Aorta (tissue), 5 donors: ENCODE data around the gene FZD1. TPM values are rescaled to one million over a fixed set of nuclear protein-coding genes. Genes with fewer than 3 reads are reported as not detected.

Experiments
- ATAC-seq: fragments of 200-7000 bp; cut with Tn5 transposase; one replicate; pipeline ENCODE4 v1.9.1; 2022; ENCODE audit warnings: moderate library complexity; ENCODE audit not compliant: low FRiP score
- DNase-seq, 2 donors: peaks; one replicate each; pipeline ENCODE4 v3.0.0-alpha.2; 2020
- H3K27ac ChIP-seq, 2 donors: one replicate each; pipeline ENCODE4 v1.5.1; 2013; ENCODE audit warnings: low read length in 2 of 2, mild to moderate bottlenecking in 2 of 2, moderate library complexity in 2 of 2, control low read depth in 1 of 2, inconsistent platforms in 1 of 2, low read depth in 1 of 2
- H3K27me3 ChIP-seq, 2 donors: one replicate each; pipeline ENCODE4 v1.6.1; 2013; ENCODE audit warnings: control low read depth in 1 of 2, low read length in 1 of 2, mild to moderate bottlenecking in 1 of 2, moderate library complexity in 1 of 2; ENCODE audit not compliant: insufficient read depth in 2 of 2, control insufficient read depth in 1 of 2
- H3K36me3 ChIP-seq, 2 donors: one replicate each; pipeline ENCODE4 v1.6.1; 2013; ENCODE audit warnings: control low read depth in 1 of 2, low read length in 1 of 2, mild to moderate bottlenecking in 1 of 2; ENCODE audit not compliant: insufficient read depth in 2 of 2, control insufficient read depth in 1 of 2
- H3K4me1 ChIP-seq, 2 donors: one replicate each; pipeline ENCODE4 v1.6.1; 2013; ENCODE audit warnings: low read length in 2 of 2, control low read depth in 1 of 2, mild to moderate bottlenecking in 1 of 2, moderate library complexity in 1 of 2; ENCODE audit not compliant: insufficient read depth in 2 of 2, control insufficient read depth in 1 of 2
- H3K4me3 ChIP-seq, 2 donors: one replicate each; pipeline ENCODE4 v1.5.1; 2013; ENCODE audit warnings: low read length in 2 of 2, control low read depth in 1 of 2, mild to moderate bottlenecking in 1 of 2
- H3K9me3 ChIP-seq: one replicate; pipeline ENCODE4 v1.6.1; 2013; ENCODE audit warnings: mild to moderate bottlenecking, low read length; ENCODE audit not compliant: control insufficient read depth
- WGBS, 2 donors: extraction: QIAGEN DNeasy Blood & Tissue Kit; methylation state at CpG; one replicate each; pipeline ENCODE4 v1.1.7; 2013; 5-methylcytosine and 5-hydroxymethylcytosine counted together
- intact Hi-C, 2 donors: fragments of 100-400 bp; cut with DNase I; formaldehyde crosslinking; loops; one replicate each; pipeline versions ENCODE4 v1.14.2 to v1.15.0; 2022
- long read RNA-seq, 2 donors: library from polyadenylated mRNA; unstranded; transcript quantifications; one replicate each; pipeline ENCODE4 v2.0.0, GENCODE V29; 2020 to 2021
- polyA plus RNA-seq, 2 donors: library from polyadenylated mRNA; stranded (reverse); fragments of 200-250 nt; gene quantifications; one replicate each; pipeline ENCODE4 v1.2.3, GENCODE V29; 2013
- total RNA-seq, 2 donors: library from RNA; stranded (reverse); fragmentation: NEBNext Ultra II Directional; extraction: Animal tissue kit (Norgen Biotek cat#: 25700); gene quantifications; one replicate each; pipeline ENCODE4 v1.2.1, GENCODE V29; 2021
- donor health status: healthy with polysubstance abuse.
- donor health status: Bipolar disorder and iron deficiency.
- donor health status: DM: no; HTN: no; CAD: no.
- donor health status: DM: no; HTN: no; CAD: no.
- donor health status: DM: yes; HTN: yes; CAD: no.

The FZD1 gene
- total RNA-seq, result 10 to 100 TPM; 38.5 to 49.2 TPM
- 10 to 100 TPM in 1 of 2 donors, 1 to 10 TPM in 1; 8.8 to 16.1 TPM for polyA plus RNA-seq
- long read RNA-seq, donor 1, full-length matches to known transcripts, result 63 of 63 reads
- long read RNA-seq, donor 1, partial matches to known transcripts, result 0 of 63 reads
- long read RNA-seq, donor 1, other reads (novel, unspliced or antisense), result 0 of 63 reads
- long read RNA-seq, donor 2, full-length matches to known transcripts, result 100 of 100 reads
- long read RNA-seq, donor 2, partial matches to known transcripts, result 0 of 100 reads
- long read RNA-seq, donor 2, other reads (novel, unspliced or antisense), result 0 of 100 reads

- H3K27ac ChIP-seq, result peak within 1 kb of the TSS; percentile 72 to 74
- peak within 1 kb of the TSS; percentile 79 to 92 for H3K4me3 ChIP-seq
- peak; percentile 94 for ATAC-seq
- DNase-seq, result peak; percentile 98 to 99
- H3K27me3 ChIP-seq, result no peaks in the 10 kb centered on the region
- no peaks in the 10 kb centered on the region for H3K4me1 ChIP-seq
- no peaks in the 10 kb centered on the region for H3K9me3 ChIP-seq
- H3K36me3 ChIP-seq, result no peaks in the 10 kb centered on the region
- WGBS, 2 donors, result 0 to 1% methylated on average over 75 to 90 of the region's 90 CpGs
- intact Hi-C loops, result loop anchor here (5.0 to 10.0 kb wide), 4 partner anchors 177 to 371 kb away; no protein-coding TSS in a partner anchor
Observed at GRCh38 chr7:91264046-91264923, at the start of gene FZD1. Gene FZD1 (plus strand): TSS chr7:91264433. CDS start chr7:91264881, 448 bp downstream.

GRCh38 chr7:91226411-91226810 is 37.8 kb upstream of the FZD1 start:
- intact Hi-C loops, result no loop called here
- no peak for ATAC-seq
- H3K9me3 ChIP-seq, result peaks cover 1% of the 10 kb centered on the region

DNA sequence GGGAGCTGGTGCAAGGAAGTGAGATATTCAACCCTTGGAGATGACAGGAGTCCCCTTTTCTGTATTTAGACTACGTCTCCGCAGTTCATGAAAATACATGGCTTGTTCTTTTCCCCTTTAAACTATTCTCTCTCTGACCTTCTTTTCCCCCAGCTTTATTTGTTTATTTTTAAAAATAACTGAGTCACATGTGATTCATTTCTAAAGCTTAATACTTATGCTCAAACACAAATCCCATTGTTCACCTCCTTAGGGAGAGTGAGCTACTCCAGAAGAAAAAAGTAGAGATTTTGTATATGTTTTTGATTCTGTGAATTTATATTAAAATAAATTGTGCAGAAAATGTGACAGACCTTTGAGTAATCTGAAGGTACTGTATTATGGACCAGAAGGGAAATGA is 35.9 kb upstream of the FZD1 start:
- H3K27me3 ChIP-seq, result no peaks in the 10 kb centered on the region
- no peaks in the 10 kb centered on the region for H3K36me3 ChIP-seq
- peaks cover 1% of the 10 kb centered on the region for H3K9me3 ChIP-seq
- H3K4me3 ChIP-seq, result no peak overlapping the region
- ATAC-seq (no peak), DNase-seq (no peak)
- 89 to 90% methylated on average over 2 of the region's 2 CpGs for WGBS, 2 donors
- H3K27ac ChIP-seq, result no peak overlapping the region
- intact Hi-C loops, result no loop called here
- H3K4me1 ChIP-seq, result peaks cover 0 to 1% of the 10 kb centered on the region in 2 donors

More at GRCh38 chr7:91226411-91226810, 37.8 kb upstream of the FZD1 start:
- WGBS, 2 donors, result 49 to 51% methylated on average over 2 of the region's 2 CpGs
- Histone ChIP-seq H3K4me3 (no peak overlapping the region), H3K4me1 (peaks cover 0 to 1% of the 10 kb centered on the region in 2 donors), H3K27me3 (no peaks in the 10 kb centered on the region), H3K36me3 (no peaks in the 10 kb centered on the region), H3K27ac (no peak overlapping the region)
- DNase-seq, result no peak

DNA sequence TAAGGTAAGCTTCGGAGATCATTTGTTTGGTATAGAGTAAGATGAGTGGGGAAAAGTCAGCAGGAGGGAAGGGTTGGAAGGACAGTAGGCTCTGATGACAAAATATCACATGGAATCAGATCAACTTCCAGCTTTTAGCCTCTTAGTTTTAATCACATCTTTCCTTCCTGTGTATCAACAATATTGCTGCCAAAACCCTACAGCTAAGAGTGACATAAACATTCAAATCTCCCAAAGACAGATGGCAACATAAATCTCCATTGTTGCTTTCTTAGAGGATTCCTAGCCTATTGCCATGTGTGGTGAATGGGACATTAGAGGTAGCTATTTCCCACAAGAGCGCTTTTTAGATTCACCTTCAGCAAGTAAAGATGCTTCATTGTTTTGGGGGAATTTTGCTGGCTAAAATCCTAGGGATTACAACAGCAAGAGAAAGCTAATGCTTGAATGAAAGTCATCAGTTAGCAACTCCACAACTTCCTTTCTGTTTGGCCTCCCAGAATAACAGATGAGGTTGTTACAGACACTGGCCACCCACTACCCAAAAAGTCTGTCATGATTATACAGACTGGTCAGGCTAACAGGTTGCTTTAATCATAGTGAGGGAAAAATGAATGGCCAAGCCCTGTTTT is 35.2 kb upstream of the FZD1 start:
- intact Hi-C loops, result no loop called here
- Histone ChIP-seq H3K4me3 (no peak overlapping the region), H3K27me3 (no peaks in the 10 kb centered on the region), H3K27ac (no peak overlapping the region), H3K36me3 (peaks cover 0 to under 1% of the 10 kb centered on the region in 2 donors), H3K9me3 (peaks cover 1% of the 10 kb centered on the region), H3K4me1 (peaks cover 0 to 1% of the 10 kb centered on the region in 2 donors)
- DNase-seq, result no peak
- no peak for ATAC-seq
- WGBS, 2 donors, result 92 to 93% methylated on average over 2 of the region's 2 CpGs

GRCh38 chr7:91230100-91230499 is 34.1 kb upstream of the FZD1 start:
- WGBS, 2 donors, result 87 to 95% methylated on average over 2 of the region's 2 CpGs
- peaks cover 0 to 1% of the 10 kb centered on the region in 2 donors for H3K36me3 ChIP-seq
- no peaks in the 10 kb centered on the region for H3K27me3 ChIP-seq
- DNase-seq (no peak), ATAC-seq (no peak)
- intact Hi-C loops, result no loop called here
- peaks cover 1% of the 10 kb centered on the region for H3K9me3 ChIP-seq
- H3K4me1 ChIP-seq, result peaks cover 0 to 1% of the 10 kb centered on the region in 2 donors
- no peak overlapping the region for H3K27ac ChIP-seq
- H3K4me3 ChIP-seq, result no peak overlapping the region

GRCh38 chr7:91230503-91230902 is 33.7 kb upstream of the FZD1 start:
- peaks cover 0 to 1% of the 10 kb centered on the region in 2 donors for H3K4me1 ChIP-seq
- 72 to 96% methylated on average over 3 of the region's 3 CpGs for WGBS, 2 donors
- H3K27ac ChIP-seq, result no peak overlapping the region
- H3K36me3 ChIP-seq, result peaks cover 0 to 1% of the 10 kb centered on the region in 2 donors
- ATAC-seq, result no peak
- intact Hi-C loops, result no loop called here
- H3K27me3 ChIP-seq, result no peaks in the 10 kb centered on the region
- H3K9me3 ChIP-seq, result peaks cover 1% of the 10 kb centered on the region
- DNase-seq, result no peak
- no peak overlapping the region for H3K4me3 ChIP-seq

GRCh38 chr7:91233212-91233611 is 31.0 kb upstream of the FZD1 start:
- H3K4me1 ChIP-seq, result peaks cover 0 to 1% of the 10 kb centered on the region in 2 donors
- no peaks in the 10 kb centered on the region for H3K27me3 ChIP-seq
- H3K9me3 ChIP-seq, result no peaks in the 10 kb centered on the region
- H3K27ac ChIP-seq, result no peak overlapping the region
- no peak overlapping the region for H3K4me3 ChIP-seq
- intact Hi-C loops, result no loop called here
- 71 to 79% methylated on average over 8 of the region's 8 CpGs for WGBS, 2 donors
- DNase-seq, result no peak
- H3K36me3 ChIP-seq, result peaks cover 0 to 1% of the 10 kb centered on the region in 2 donors
- ATAC-seq, result no peak

DNA sequence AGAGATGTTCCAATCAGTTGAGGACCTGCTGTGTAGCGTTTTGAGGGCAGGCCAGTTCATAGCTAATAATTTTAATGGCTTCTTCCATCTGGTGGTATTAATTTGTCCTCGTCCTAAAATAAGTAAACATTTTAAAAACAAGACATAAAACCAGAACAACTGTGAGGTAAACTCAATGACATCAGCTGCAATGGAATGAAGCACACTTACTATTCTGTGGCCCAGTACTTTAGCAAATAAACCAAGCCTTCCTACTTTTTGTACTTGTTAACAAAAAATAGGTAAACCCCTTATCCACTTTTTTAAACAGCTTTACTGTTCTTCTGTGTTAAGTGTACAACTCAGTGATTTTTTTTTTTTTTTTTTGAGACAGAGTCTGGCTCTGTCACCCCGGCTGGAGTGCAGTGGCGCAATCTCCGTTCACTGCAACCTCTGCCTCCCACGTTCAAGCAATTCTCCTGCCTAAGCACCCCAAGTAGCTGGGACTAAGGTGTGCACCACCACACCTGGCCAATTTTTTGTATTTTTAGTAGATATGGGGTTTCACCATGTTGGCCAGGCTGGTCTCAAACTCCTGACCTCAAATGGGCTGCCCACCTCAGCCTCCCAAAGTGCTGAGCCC is 28.9 kb upstream of the FZD1 start:
- Histone ChIP-seq H3K4me1 (no peaks in the 10 kb centered on the region), H3K27me3 (no peaks in the 10 kb centered on the region), H3K9me3 (no peaks in the 10 kb centered on the region), H3K27ac (no peak overlapping the region), H3K4me3 (no peak overlapping the region), H3K36me3 (peaks cover 0 to 1% of the 10 kb centered on the region in 2 donors)
- DNase-seq, result no peak
- no peak for ATAC-seq
- intact Hi-C loops, result no loop called here
- 90 to 92% methylated on average over 6 of the region's 6 CpGs for WGBS, 2 donors
